AML-193 (cell line): ENCODE measurements around the gene PODXL.
"Not testable (repeated sequence)": the region's sequence is repeated elsewhere in the genome, so short reads cannot be mapped to it uniquely, and the experiment has no call there.

Experiments
- DNase-seq, 2 experiments: peaks; one replicate each; lab custom pipeline; 2025; lab: John Stamatoyannopoulos, UW

Gene PODXL

GRCh38 chr7:131511774-131512535 is 44.5 kb downstream of the PODXL start:
- no peak for DNase-seq

GRCh38 chr7:131511071-131511470 is 45.4 kb downstream of the PODXL start:
- DNase-seq = no peak

GRCh38 chr7:131509781-131510180 is 46.6 kb downstream of the PODXL start:
- no peak for DNase-seq

- no peak for DNase-seq
Observed at GRCh38 chr7:131508754-131509486, 47.5 kb downstream of the PODXL start.

- peak; percentile 27 to 33 for DNase-seq
Observed at GRCh38 chr7:131507592-131508331, 48.7 kb downstream of the PODXL start.

GRCh38 chr7:131506597-131506996 is 49.8 kb downstream of the PODXL start:
- no peak for DNase-seq

- no peak for DNase-seq
Observed at GRCh38 chr7:131505636-131506557, 50.5 kb downstream of the PODXL start.

GRCh38 chr7:131505037-131505620 is 51.3 kb downstream of the PODXL start:
- DNase-seq = not testable (repeated sequence)

GRCh38 chr7:131504157-131504899 is 52.1 kb downstream of the PODXL start:
- DNase-seq = no peak

- DNase-seq = no peak
Observed at GRCh38 chr7:131503639-131504038, 52.8 kb downstream of the PODXL start.

- no peak for DNase-seq
Observed at GRCh38 chr7:131502810-131503508, 53.5 kb downstream of the PODXL start.

- no peak for DNase-seq
Observed at GRCh38 chr7:131501930-131502685, 54.3 kb downstream of the PODXL start.

GRCh38 chr7:131501422-131501821 is 55.0 kb downstream of the PODXL start:
- no peak for DNase-seq

GRCh38 chr7:131500357-131500756 is 56.1 kb downstream of the PODXL start:
- no peak for DNase-seq

- DNase-seq = no peak
Observed at GRCh38 chr7:131499801-131500200, 56.6 kb downstream of the PODXL start.

GRCh38 chr7:131498237-131498885 is 58.1 kb downstream of the PODXL start:
- no peak for DNase-seq

GRCh38 chr7:131497454-131497853 is 59.0 kb downstream of the PODXL start:
- DNase-seq = no peak

- no peak for DNase-seq
Observed at GRCh38 chr7:131495669-131496498, 60.5 kb downstream of the PODXL start.
